Smooth muscle cell (in vitro differentiated cells): ENCODE data around the gene ACSF3. TPM values are rescaled to one million over a fixed set of nuclear protein-coding genes. Genes with fewer than 3 reads are reported as not detected.
"Not testable (repeated sequence)": the region's sequence is repeated elsewhere in the genome, so short reads cannot be mapped to it uniquely, and the experiment has no call there.

Experiments used
- DNase-seq: peaks from one replicate; lab custom pipeline; 2025; ENCODE audit not compliant: unreplicated experiment; lab: John Stamatoyannopoulos, UW
- H2AFZ ChIP-seq: fragments of 200-600 bp; sonication (generic); 2 replicates; pipeline ENCODE4 v1.6.0; 2016; ENCODE audit warnings: antibody characterized with exemption, low read depth, mild to moderate bottlenecking
- H3F3A ChIP-seq: fragments of 200-600 bp; sonication (generic); 2 replicates; pipeline ENCODE4 v1.6.0; 2017; ENCODE audit warnings: antibody characterized with exemption, low read depth
- H3K27ac ChIP-seq: fragments of 200-600 bp; sonication (generic); 2 replicates; pipeline ENCODE4 v1.5.1; 2016; ENCODE audit warnings: low read depth, mild to moderate bottlenecking
- H3K27me3 ChIP-seq: fragments of 200-600 bp; sonication (generic); 2 replicates; pipeline ENCODE4 v1.6.1; 2016; ENCODE audit warnings: low read depth, mild to moderate bottlenecking
- H3K36me3 ChIP-seq: fragments of 200-600 bp; sonication (generic); 2 replicates; pipeline ENCODE4 v1.5.1; 2016; ENCODE audit warnings: low read depth
- H3K4me1 ChIP-seq: fragments of 200-600 bp; sonication (generic); 2 replicates; pipeline ENCODE4 v1.5.1; 2016; ENCODE audit warnings: low read depth
- H3K4me2 ChIP-seq: fragments of 200-600 bp; sonication (generic); 2 replicates; pipeline ENCODE4 v1.6.0; 2016; ENCODE audit warnings: mild to moderate bottlenecking
- H3K4me3 ChIP-seq: fragments of 200-600 bp; sonication (generic); 2 replicates; pipeline ENCODE4 v1.5.1; 2016; ENCODE audit warnings: mild to moderate bottlenecking
- H3K79me2 ChIP-seq: fragments of 200-600 bp; sonication (generic); 2 replicates; pipeline ENCODE4 v1.6.0; 2016; ENCODE audit warnings: low read depth, mild to moderate bottlenecking
- H3K9ac ChIP-seq: fragments of 200-600 bp; sonication (generic); 2 replicates; pipeline ENCODE4 v1.6.0; 2016; ENCODE audit warnings: low read depth
- H3K9me3 ChIP-seq: fragments of 200-600 bp; sonication (generic); replicated peaks from 2 replicates; pipeline ENCODE4 v1.5.1; 2016; ENCODE audit warnings: low read depth
- H4K20me1 ChIP-seq: fragments of 200-600 bp; sonication (generic); 2 replicates; pipeline ENCODE4 v1.6.0; 2016; ENCODE audit warnings: low read depth
- WGBS: methylation state at CpG from one replicate; pipeline ENCODE4 v1.1.7; 2016; ENCODE audit warnings: low lambda C conversion rate; 5-methylcytosine and 5-hydroxymethylcytosine counted together
- polyA plus RNA-seq: library from polyadenylated mRNA; unstranded; fragments of >200 nt; fragmentation: Nextera tagmentation; extraction: Ambion mirVana; gene quantifications from 2 replicates; pipeline ENCODE4 v1.2.1, GENCODE V29; 2016
- total RNA-seq: library from RNA; depleted of rRNA; stranded (reverse); fragments of >200 nt; gene quantifications from 2 replicates; pipeline ENCODE4 v1.2.3, GENCODE V29; 2014
- TF ChIP-seq, protein P1 (sequence below): fragments of 200-600 bp; sonication (generic); IDR thresholded peaks from 2 replicates; pipeline ENCODE4 v1.5.1; 2017; ENCODE audit warnings: borderline replicate concordance, mild to moderate bottlenecking, antibody characterized with exemption; ENCODE audit not compliant: insufficient read depth, poor library complexity, severe bottlenecking

Gene ACSF3
- total and polyA plus RNA-seq, 2 experiments from 2014 or later, result 13.6 to 15.1 TPM

GRCh38 chr16:89187032-89187769 is 93.5 kb downstream of the ACSF3 start:
- TF ChIP-seq, protein P1, sequence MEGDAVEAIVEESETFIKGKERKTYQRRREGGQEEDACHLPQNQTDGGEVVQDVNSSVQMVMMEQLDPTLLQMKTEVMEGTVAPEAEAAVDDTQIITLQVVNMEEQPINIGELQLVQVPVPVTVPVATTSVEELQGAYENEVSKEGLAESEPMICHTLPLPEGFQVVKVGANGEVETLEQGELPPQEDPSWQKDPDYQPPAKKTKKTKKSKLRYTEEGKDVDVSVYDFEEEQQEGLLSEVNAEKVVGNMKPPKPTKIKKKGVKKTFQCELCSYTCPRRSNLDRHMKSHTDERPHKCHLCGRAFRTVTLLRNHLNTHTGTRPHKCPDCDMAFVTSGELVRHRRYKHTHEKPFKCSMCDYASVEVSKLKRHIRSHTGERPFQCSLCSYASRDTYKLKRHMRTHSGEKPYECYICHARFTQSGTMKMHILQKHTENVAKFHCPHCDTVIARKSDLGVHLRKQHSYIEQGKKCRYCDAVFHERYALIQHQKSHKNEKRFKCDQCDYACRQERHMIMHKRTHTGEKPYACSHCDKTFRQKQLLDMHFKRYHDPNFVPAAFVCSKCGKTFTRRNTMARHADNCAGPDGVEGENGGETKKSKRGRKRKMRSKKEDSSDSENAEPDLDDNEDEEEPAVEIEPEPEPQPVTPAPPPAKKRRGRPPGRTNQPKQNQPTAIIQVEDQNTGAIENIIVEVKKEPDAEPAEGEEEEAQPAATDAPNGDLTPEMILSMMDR, result no peak
- 88% methylated on average over 19 of the region's 19 CpGs for WGBS
- Histone ChIP-seq H3K9ac (no peak overlapping the region), H3K4me2 (no peak overlapping the region), H3F3A (peaks cover 12% of the 10 kb centered on the region), H3K27me3 (peaks cover 6% of the 10 kb centered on the region), H3K27ac (no peak overlapping the region), H3K9me3 (no peaks in the 10 kb centered on the region), H3K4me1 (no peaks in the 10 kb centered on the region), H4K20me1 (no peaks in the 10 kb centered on the region), H3K4me3 (no peak overlapping the region), H3K79me2 (no peaks in the 10 kb centered on the region), H3K36me3 (no peaks in the 10 kb centered on the region), H2AFZ (no peak overlapping the region)
- no peak for DNase-seq

DNA sequence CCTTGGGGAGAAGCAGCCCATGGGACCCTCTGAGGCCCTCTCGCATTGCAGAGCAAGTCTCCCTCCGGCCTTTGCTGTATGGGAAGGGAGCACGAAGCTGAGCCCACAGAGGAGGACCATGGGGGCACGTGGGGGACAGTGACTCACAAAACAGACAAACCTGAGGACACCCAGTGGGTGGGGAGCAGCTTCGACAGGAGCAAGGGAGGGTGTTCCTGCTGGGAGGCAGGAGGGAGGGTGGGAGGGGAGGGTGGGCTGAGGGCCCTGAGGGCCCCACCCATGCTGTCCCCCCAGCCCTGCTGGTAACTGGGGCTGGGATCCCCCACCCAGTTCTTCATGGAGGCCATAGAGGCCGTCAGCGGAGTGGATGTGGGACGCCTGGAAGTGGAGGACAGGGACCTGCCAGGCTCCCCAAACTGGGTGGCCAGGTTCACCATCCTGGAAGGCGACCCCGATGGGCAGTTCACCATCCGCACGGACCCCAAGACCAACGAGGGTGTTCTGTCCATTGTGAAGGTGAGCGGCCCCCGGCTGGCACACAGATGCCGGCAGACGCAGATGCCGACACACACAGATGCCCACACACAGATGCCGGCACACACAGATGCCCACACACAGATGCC is 94.2 kb downstream of the ACSF3 start:
- no peak for DNase-seq
- 77% methylated on average over 12 of the region's 19 CpGs for WGBS
- Histone ChIP-seq H3K9me3 (no peaks in the 10 kb centered on the region), H3F3A (peaks cover 12% of the 10 kb centered on the region), H4K20me1 (no peaks in the 10 kb centered on the region), H2AFZ (no peak overlapping the region), H3K79me2 (no peaks in the 10 kb centered on the region), H3K36me3 (no peaks in the 10 kb centered on the region), H3K27ac (no peak overlapping the region), H3K4me2 (no peak overlapping the region), H3K4me3 (no peak overlapping the region), H3K4me1 (no peaks in the 10 kb centered on the region), H3K27me3 (peaks cover 6% of the 10 kb centered on the region), H3K9ac (no peak overlapping the region)
- TF ChIP-seq, protein P1, result no peak

DNA sequence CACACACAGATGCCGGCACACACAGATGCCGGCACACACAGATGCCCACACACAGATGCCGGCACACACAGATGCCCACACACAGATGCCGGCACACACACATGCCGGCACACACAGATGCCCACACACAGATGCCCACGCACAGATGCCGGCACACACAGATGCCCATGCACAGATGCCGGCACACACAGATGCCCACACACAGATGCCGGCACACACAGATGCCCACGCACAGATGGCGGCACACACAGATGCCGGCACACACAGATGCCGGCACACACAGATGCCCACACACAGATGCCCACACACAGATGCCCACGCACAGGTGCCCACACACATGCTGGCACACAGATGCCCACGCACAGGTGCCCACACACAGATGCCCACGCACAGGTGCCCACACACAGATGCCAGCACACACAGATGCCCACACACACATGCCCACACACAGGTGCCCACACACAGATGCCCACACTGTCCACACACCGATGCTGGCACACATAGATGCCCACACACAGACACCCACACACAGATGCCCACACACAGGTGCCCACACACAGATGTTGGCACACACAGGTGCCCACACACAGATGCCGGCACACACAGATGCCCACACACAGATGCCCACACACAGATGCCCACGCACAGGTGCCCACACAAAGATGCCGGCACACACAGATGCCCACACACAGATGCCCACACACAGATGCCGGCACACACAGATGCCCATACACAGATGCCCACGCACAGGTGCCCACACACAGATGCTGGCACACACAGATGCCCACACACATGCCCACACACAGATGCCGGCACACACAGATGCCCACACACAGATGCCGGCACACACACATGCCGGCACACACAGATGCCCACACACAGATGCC is 95.1 kb downstream of the ACSF3 start:
- H3K79me2 ChIP-seq, H3K4me2 ChIP-seq, H3K36me3 ChIP-seq, H3K9ac ChIP-seq, H3K27ac ChIP-seq, H3K4me3 ChIP-seq, H4K20me1 ChIP-seq, DNase-seq, H3K27me3 ChIP-seq, H3K4me1 ChIP-seq, H2AFZ ChIP-seq, H3K9me3 ChIP-seq: not testable (repeated sequence)
- WGBS, result 93% methylated on average over 25 of the region's 25 CpGs
- peaks cover 12% of the 10 kb centered on the region for H3F3A ChIP-seq
